Mesenchymal stem cell (in vitro differentiated cells and primary cell): Measurements from ENCODE around the gene PARP15. TPM values are rescaled to one million over a fixed set of nuclear protein-coding genes. Genes with fewer than 3 reads are reported as not detected.
A peak's percentile ranks its signal among the peaks of the same experiment; 100 is the strongest.

Source experiments
- DNase-seq: peaks from one replicate; pipeline ENCODE4 v3.0.0-alpha.2; 2013
- H2AFZ ChIP-seq: one replicate; pipeline ENCODE4 v1.6.1; 2013; ENCODE audit warnings: low read depth, mild to moderate bottlenecking, control low read depth, inconsistent platforms, low read length, moderate library complexity
- H2AK5ac ChIP-seq: 2 replicates; pipeline ENCODE4 v1.6.1; 2013; ENCODE audit warnings: low read length, moderate library complexity, mild to moderate bottlenecking, inconsistent platforms; ENCODE audit not compliant: severe bottlenecking
- H2BK120ac ChIP-seq: one replicate; pipeline ENCODE4 v1.6.1; 2013; ENCODE audit warnings: low read depth, mild to moderate bottlenecking, inconsistent platforms, low read length, moderate library complexity
- H2BK12ac ChIP-seq, 2 experiments: one replicate each; pipeline ENCODE4 v1.6.1; 2013; ENCODE audit warnings: inconsistent platforms in 2 of 2, low read length in 2 of 2, mild to moderate bottlenecking in 2 of 2, moderate library complexity in 2 of 2, control low read depth in 1 of 2
- H2BK15ac ChIP-seq: one replicate; pipeline ENCODE4 v1.6.1; 2013; ENCODE audit warnings: mild to moderate bottlenecking, low read depth, inconsistent platforms; ENCODE audit not compliant: poor library complexity, severe bottlenecking
- H2BK5ac ChIP-seq: 2 replicates; pipeline ENCODE4 v1.6.1; 2013; ENCODE audit warnings: low read depth, mild to moderate bottlenecking, low read length, control low read depth, inconsistent platforms; ENCODE audit not compliant: poor library complexity, severe bottlenecking
- H3K14ac ChIP-seq, 2 experiments: one replicate each; pipeline ENCODE4 v1.6.1; 2013; ENCODE audit warnings: inconsistent platforms in 2 of 2, low read length in 2 of 2, control low read depth in 1 of 2, mild to moderate bottlenecking in 1 of 2, moderate library complexity in 1 of 2
- H3K18ac ChIP-seq, 2 experiments: one replicate each; pipeline ENCODE4 v1.6.1; 2013; ENCODE audit warnings: inconsistent platforms in 2 of 2, low read length in 2 of 2, control low read depth in 1 of 2, low read depth in 1 of 2, mild to moderate bottlenecking in 1 of 2
- H3K23ac ChIP-seq, 2 experiments: one replicate each; pipeline ENCODE4 v1.6.1; 2013; ENCODE audit warnings: inconsistent platforms in 2 of 2, low read length in 2 of 2, mild to moderate bottlenecking in 2 of 2, moderate library complexity in 2 of 2, control low read depth in 1 of 2
- H3K27ac ChIP-seq: 2 replicates; pipeline ENCODE4 v1.5.1; 2013; ENCODE audit warnings: mild to moderate bottlenecking, moderate library complexity, low read length, control low read depth, inconsistent platforms; ENCODE audit not compliant: poor library complexity, severe bottlenecking
- H3K27me3 ChIP-seq, 2 experiments: 2 replicates each; pipeline versions ENCODE4 v1.6.1 to v1.7.0; 2013; ENCODE audit warnings: low read length in 2 of 2, mild to moderate bottlenecking in 2 of 2, moderate library complexity in 2 of 2, control low read depth in 1 of 2, inconsistent platforms in 1 of 2; ENCODE audit not compliant: control insufficient read depth in 1 of 2, insufficient read depth in 1 of 2
- H3K36me3 ChIP-seq, 2 experiments: 2 replicates each; pipeline versions ENCODE4 v1.6.1 to v1.7.0; 2013; ENCODE audit warnings: low read length in 2 of 2, control low read depth in 1 of 2, inconsistent platforms in 1 of 2, low read depth in 1 of 2, mild to moderate bottlenecking in 1 of 2; ENCODE audit not compliant: insufficient read depth in 2 of 2, control insufficient read depth in 1 of 2
- H3K4ac ChIP-seq, 2 experiments: one replicate each; pipeline ENCODE4 v1.6.1; 2013; ENCODE audit warnings: inconsistent platforms in 2 of 2, low read length in 2 of 2, mild to moderate bottlenecking in 2 of 2, moderate library complexity in 2 of 2, control low read depth in 1 of 2, low read depth in 1 of 2
- H3K4me1 ChIP-seq: 2 replicates; pipeline ENCODE4 v1.6.1; 2013; ENCODE audit warnings: low read depth, low read length, control low read depth; ENCODE audit not compliant: control insufficient read depth, insufficient read depth
- H3K4me2 ChIP-seq: 2 replicates; pipeline ENCODE4 v1.6.1; 2013; ENCODE audit warnings: low read length, mild to moderate bottlenecking, inconsistent platforms; ENCODE audit not compliant: poor library complexity, severe bottlenecking
- H3K4me3 ChIP-seq, 2 experiments: 2 replicates each; pipeline versions ENCODE4 v1.5.1 to v1.7.0; 2013; ENCODE audit warnings: low read length in 2 of 2, mild to moderate bottlenecking in 2 of 2, control low read depth in 1 of 2, low read depth in 1 of 2; ENCODE audit not compliant: insufficient read depth in 1 of 2
- H3K79me1 ChIP-seq: replicated peaks from 2 replicates; pipeline ENCODE4 v1.6.1; 2013; ENCODE audit warnings: mild to moderate bottlenecking, control low read depth, low read length, inconsistent platforms; ENCODE audit not compliant: poor library complexity, severe bottlenecking
- H3K9ac ChIP-seq: 2 replicates; pipeline ENCODE4 v1.7.0; 2013; ENCODE audit warnings: mild to moderate bottlenecking, low read length, moderate library complexity
- H3K9me3 ChIP-seq: 2 replicates; pipeline ENCODE4 v1.7.0; 2013; ENCODE audit warnings: mild to moderate bottlenecking, low read length; ENCODE audit not compliant: control insufficient read depth
- H4K8ac ChIP-seq: one replicate; pipeline ENCODE4 v1.6.1; 2013; ENCODE audit warnings: inconsistent platforms, mild to moderate bottlenecking, low read length, moderate library complexity
- H4K91ac ChIP-seq: one replicate; pipeline ENCODE4 v1.6.1; 2013; ENCODE audit warnings: mild to moderate bottlenecking, low read length, inconsistent platforms
- WGBS: methylation state at CpG from one replicate; pipeline ENCODE4 v1.1.7; 2013; ENCODE audit warnings: mixed read lengths; 5-methylcytosine and 5-hydroxymethylcytosine counted together
- polyA plus RNA-seq, 2 experiments: library from polyadenylated mRNA; stranded (reverse); fragments of 200-250 nt; gene quantifications; one replicate each; pipeline ENCODE4 v1.2.3, GENCODE V29; 2013

The PARP15 gene
- polyA plus RNA-seq (2013, experiment 1 of 2): 0.36 TPM
- 0.25 TPM for polyA plus RNA-seq (2013, experiment 2 of 2)

- H3K14ac ChIP-seq: peak within 1 kb of the TSS in 1 of 2 experiments; percentile 2
- H3K4ac ChIP-seq: peak within 1 kb of the TSS in 1 of 2 experiments; percentile 1
- peak within 1 kb of the TSS; percentile 43 for H2AFZ ChIP-seq
- no peaks in the 10 kb centered on the region for H3K27me3 ChIP-seq
- peaks cover 0 to 15% of the 10 kb centered on the region in 2 experiments for H3K36me3 ChIP-seq
- no peak within 1 kb of the TSS for H3K27ac ChIP-seq
- H4K8ac ChIP-seq: peak within 1 kb of the TSS; percentile 52
- H3K4me1 ChIP-seq: peaks cover 8% of the 10 kb centered on the region
- H2BK12ac ChIP-seq: peak within 1 kb of the TSS in 1 of 2 experiments; percentile 37
- H3K18ac ChIP-seq: peak within 1 kb of the TSS; percentile 86 to 89
- peak within 1 kb of the TSS; percentile 83 for H3K9ac ChIP-seq
- DNase-seq: peak; percentile 28
- H3K23ac ChIP-seq: no peak within 1 kb of the TSS
- H3K79me1 ChIP-seq: no peaks in the 10 kb centered on the region
- no peak within 1 kb of the TSS for H2BK5ac ChIP-seq
- H2BK15ac ChIP-seq: peak within 1 kb of the TSS; percentile 80
- H3K9me3 ChIP-seq: peaks cover 20% of the 10 kb centered on the region
- peak within 1 kb of the TSS; percentile 85 for H4K91ac ChIP-seq
- H2BK120ac ChIP-seq: no peak within 1 kb of the TSS
- peak within 1 kb of the TSS; percentile 45 to 76 for H3K4me3 ChIP-seq
- 14% methylated on average over 17 of the region's 40 CpGs for WGBS
- no peak within 1 kb of the TSS for H2AK5ac ChIP-seq
- peak within 1 kb of the TSS; percentile 86 for H3K4me2 ChIP-seq
Measured at GRCh38 chr3:122577409-122578031, at the start of gene PARP15. TSS of gene PARP15 (plus strand) at chr3:122577650. CDS start at chr3:122577668, 18 bp downstream.

- no peak overlapping the region for H3K4me2 ChIP-seq
- H3K4me1 ChIP-seq: no peaks in the 10 kb centered on the region
- no peak overlapping the region for H3K18ac ChIP-seq
- 97% methylated on average over 2 of the region's 2 CpGs for WGBS
- H3K9ac ChIP-seq: no peak overlapping the region
- H3K4ac ChIP-seq: no peak overlapping the region
- H4K91ac ChIP-seq: no peak overlapping the region
- H4K8ac ChIP-seq: no peak overlapping the region
- H2BK5ac ChIP-seq: no peak overlapping the region
- H2AK5ac ChIP-seq: no peak overlapping the region
- no peak overlapping the region for H2BK12ac ChIP-seq
- no peak overlapping the region for H2AFZ ChIP-seq
- H3K36me3 ChIP-seq: peaks cover 11 to 84% of the 10 kb centered on the region in 2 experiments
- no peak overlapping the region for H3K14ac ChIP-seq
- no peak overlapping the region for H3K4me3 ChIP-seq
- H3K79me1 ChIP-seq: no peaks in the 10 kb centered on the region
- no peak overlapping the region for H2BK120ac ChIP-seq
- no peak overlapping the region for H3K23ac ChIP-seq
- H3K27ac ChIP-seq: no peak overlapping the region
- no peaks in the 10 kb centered on the region for H3K27me3 ChIP-seq
- no peak for DNase-seq
- H3K9me3 ChIP-seq: no peaks in the 10 kb centered on the region
- no peak overlapping the region for H2BK15ac ChIP-seq
Measured at GRCh38 chr3:122530164-122530563, 47.3 kb upstream of the PARP15 start.

- Histone ChIP-seq H4K91ac (no peak overlapping the region), H3K18ac (no peak overlapping the region), H4K8ac (no peak overlapping the region), H3K4me2 (no peak overlapping the region), H3K9ac (no peak overlapping the region), H2AFZ (no peak overlapping the region), H3K4me3 (no peak overlapping the region), H2BK120ac (no peak overlapping the region), H3K23ac (no peak overlapping the region), H3K14ac (no peak overlapping the region), H3K9me3 (no peaks in the 10 kb centered on the region), H3K27ac (no peak overlapping the region), H3K4me1 (no peaks in the 10 kb centered on the region), H3K4ac (no peak overlapping the region), H2BK12ac (no peak overlapping the region), H3K79me1 (no peaks in the 10 kb centered on the region), H2BK15ac (no peak overlapping the region), H3K36me3 (peaks cover 5 to 89% of the 10 kb centered on the region in 2 experiments), H3K27me3 (no peaks in the 10 kb centered on the region), H2BK5ac (no peak overlapping the region), H2AK5ac (no peak overlapping the region)
- no peak for DNase-seq
- no CpG with 5 or more reads among the region's 2 CpGs for WGBS
Measured at GRCh38 chr3:122533480-122533879, 44.0 kb upstream of the PARP15 start.

GRCh38 chr3:122533931-122534334, 43.5 kb upstream of the PARP15 start:
- no peak overlapping the region for H4K8ac ChIP-seq
- no peak overlapping the region for H3K4ac ChIP-seq
- H2BK5ac ChIP-seq: no peak overlapping the region
- no peak overlapping the region for H3K23ac ChIP-seq
- no peaks in the 10 kb centered on the region for H3K9me3 ChIP-seq
- H3K18ac ChIP-seq: no peak overlapping the region
- no peaks in the 10 kb centered on the region for H3K79me1 ChIP-seq
- no peak overlapping the region for H2AK5ac ChIP-seq
- no peak overlapping the region for H3K4me2 ChIP-seq
- H3K9ac ChIP-seq: no peak overlapping the region
- H4K91ac ChIP-seq: no peak overlapping the region
- H3K4me3 ChIP-seq: no peak overlapping the region
- H3K36me3 ChIP-seq: peaks cover 5 to 89% of the 10 kb centered on the region in 2 experiments
- no peak overlapping the region for H3K27ac ChIP-seq
- H3K14ac ChIP-seq: no peak overlapping the region
- H3K4me1 ChIP-seq: no peaks in the 10 kb centered on the region
- no peak overlapping the region for H2BK12ac ChIP-seq
- H2BK15ac ChIP-seq: no peak overlapping the region
- 87% methylated on average over 1 of the region's 1 CpG for WGBS
- no peak overlapping the region for H2BK120ac ChIP-seq
- peak; percentile 87 for DNase-seq
- no peaks in the 10 kb centered on the region for H3K27me3 ChIP-seq
- H2AFZ ChIP-seq: no peak overlapping the region
